ENCODE data around the gene MYL3. TPM values are rescaled to one million over a fixed set of nuclear protein-coding genes. Genes with fewer than 3 reads are reported as not detected.

The MYL3 gene
- total and polyA plus RNA-seq, 2 of the 4 experiments (the other 2 are of a cell fraction), result 0.09 TPM; not detected in 1

GRCh38 chr3:46860017-46860809, 3.0 kb downstream of the MYL3 start:
- H4K20me1 ChIP-seq (ENCODE audit: insufficient read depth, low read length), result no peaks in the 10 kb centered on the region
- H3K27ac ChIP-seq (ENCODE audit: insufficient read depth, low read length), result no peak overlapping the region
- dilution Hi-C loops (cut with HindIII; ENCODE audit: low sequenced_read_pairs, unreplicated experiment), result no loop called here
- H4K8ac ChIP-seq (ENCODE audit: low read depth in 2 of 2, low read length in 2 of 2), result no peak overlapping the region
- peaks cover 47% of the 10 kb centered on the region for H3K27me3 ChIP-seq (ENCODE audit: control insufficient read depth, insufficient read depth, low read length)
- no peak overlapping the region for H2AK5ac ChIP-seq (ENCODE audit: low read depth, low read length)
- no peaks in the 10 kb centered on the region for H3K36me3 ChIP-seq (ENCODE audit: control insufficient read depth, insufficient read depth, low read length)
- H4K91ac ChIP-seq (ENCODE audit: insufficient read depth, low read depth, low read length), result no peak overlapping the region
- ATAC-seq (ENCODE audit: low read depth) (0 out of 2 replicates have a peak, but pooled peaks have one; percentile 24), DNase-seq (no peak)
- TF ChIP-seq RAD21 (IDR thresholded peaks at IDR 0.05; ENCODE audit: low read length), result 0 out of 2 replicates have a peak, but pooled peaks have one; percentile 25
- TF ChIP-seq CTCF (conservative IDR thresholded peaks at IDR 0.05; ENCODE audit: low read depth, low read length), result peak; percentile 36
- TF ChIP-seq MAFK (IDR thresholded peaks at IDR 0.05; ENCODE audit: low read depth, low read length), result no peak
- no peak overlapping the region for H3K9ac ChIP-seq (ENCODE audit: low read depth, low read length)
- H3K4me1 ChIP-seq (ENCODE audit: control insufficient read depth, insufficient read depth, low read length), result no peaks in the 10 kb centered on the region; the same call in 1 of the 2 replicates
- H3K9me3 ChIP-seq (ENCODE audit: control insufficient read depth, insufficient read depth, low read length), result no peaks in the 10 kb centered on the region
- H2BK120ac ChIP-seq (ENCODE audit: low read depth, low read length), result no peak overlapping the region
- H3K23ac ChIP-seq (ENCODE audit: low read depth, low read length), result no peak overlapping the region
- no peaks in the 10 kb centered on the region; the same call in 1 of the 2 replicates for H3K9me1 ChIP-seq (ENCODE audit: insufficient read depth, low read length)
- no peaks in the 10 kb centered on the region for H3K79me1 ChIP-seq (ENCODE audit: low read depth in 1 of 2, low read length in 2 of 2)
- no peak overlapping the region for H4K5ac ChIP-seq (ENCODE audit: low read depth, low read length)
- no peak overlapping the region for H3K4me2 ChIP-seq (ENCODE audit: low read depth, low read length)
- no TSS peak for BruUV-seq (replicated peaks)
- H3K4ac ChIP-seq (ENCODE audit: low read depth, low read length), result no peak overlapping the region
- intact Hi-C loops (cut with micrococcal nuclease), result no loop called here
- no peak overlapping the region for H2BK5ac ChIP-seq (ENCODE audit: low read depth, low read length, poor library complexity, severe bottlenecking)
- no peak overlapping the region for H3K18ac ChIP-seq (ENCODE audit: low read depth, low read length)
- H3K14ac ChIP-seq (replicated peaks; ENCODE audit: low read depth, low read length), result no peak overlapping the region
- H3K4me3 ChIP-seq (ENCODE audit: insufficient read depth, low read depth, low read length), result no peak overlapping the region
- in situ Hi-C loops (cut with MboI; ENCODE audit: low sequenced_read_pairs), result no loop called here
- no peak overlapping the region for H2BK20ac ChIP-seq (ENCODE audit: low read depth, low read length)
- no peak overlapping the region for H3K56ac ChIP-seq (ENCODE audit: extremely low read depth, insufficient read depth, low read length)
- no peak overlapping the region for H2AK9ac ChIP-seq (replicated peaks; ENCODE audit: low read depth, low read length, poor library complexity)
- no peak overlapping the region for H2AFZ ChIP-seq (replicated peaks; ENCODE audit: low read length, poor library complexity)
- 92% methylated on average over 10 of the region's 19 CpGs; no CpG with 5 or more reads in 1 of the 2 experiments for WGBS, 2 experiments (ENCODE audit: extremely low coverage in 2 of 2, insufficient read length in 1 of 2)
- ChIA-PET POLR2A (ENCODE audit: unreplicated experiment) (interaction anchor here (0.6 kb wide), 1 partner anchor 47 kb away, joined by 3 read pairs; no protein-coding TSS in a partner anchor), CTCF (interaction anchor here (0.6 kb wide), 1 partner anchor 90 kb away, joined by 3 read pairs; no protein-coding TSS in a partner anchor)
- no peak overlapping the region for H2BK15ac ChIP-seq (ENCODE audit: low read depth, low read length)
